GM23338 (cell line): ENCODE data around the gene CFL2.
A peak's percentile ranks its signal among the peaks of the same experiment; 100 is the strongest.

Source experiments
- CREB1 ChIP-seq: fragments of 250-450 bp; sonication (Bioruptor Pico); IDR thresholded peaks from 2 replicates; pipeline ENCODE4 v1.5.0; 2020; ENCODE audit warnings: low read depth, mild to moderate bottlenecking, moderate library complexity
- CTCF ChIP-seq, 2 experiments: fragments of 200-600 bp in 1 of 2; sonication (generic) in 1 of 2; conservative IDR thresholded peaks; 2 replicates each; pipeline versions ENCODE4 v1.5.1 to v1.6.1; 2016 to 2017; ENCODE audit warnings: antibody characterized with exemption in 2 of 2, low read depth in 2 of 2, mild to moderate bottlenecking in 2 of 2, moderate library complexity in 1 of 2
- EZH2 ChIP-seq: fragments of 200-600 bp; sonication (generic); IDR thresholded peaks from one replicate; pipeline ENCODE4 v1.8.0; 2017; ENCODE audit warnings: antibody characterized with exemption, mild to moderate bottlenecking, low read depth; ENCODE audit not compliant: unreplicated experiment
- EZH2phosphoT487 ChIP-seq: fragments of 200-600 bp; sonication (generic); IDR thresholded peaks from one replicate; pipeline ENCODE4 v1.8.1; 2018; ENCODE audit warnings: antibody characterized with exemption; ENCODE audit not compliant: unreplicated experiment
- NANOG ChIP-seq: IDR thresholded peaks from 2 replicates; pipeline ENCODE4 v1.6.1; 2016; ENCODE audit warnings: antibody characterized with exemption, borderline replicate concordance
- POLR2AphosphoS5 ChIP-seq: IDR thresholded peaks from 2 replicates; pipeline ENCODE4 v1.6.1; 2016; ENCODE audit warnings: antibody characterized with exemption, low read depth
- REST ChIP-seq: IDR thresholded peaks from one replicate; pipeline ENCODE4 v1.6.1; 2018; ENCODE audit warnings: antibody characterized with exemption; ENCODE audit not compliant: unreplicated experiment

- TF ChIP-seq NANOG, result no peak
- TF ChIP-seq CTCF (conservative IDR thresholded peaks at IDR 0.05; ENCODE audit: low read depth in 2 of 2), result no peak
- TF ChIP-seq POLR2AphosphoS5, result peak; percentile 90
- TF ChIP-seq REST, result no peak
- TF ChIP-seq EZH2, result no peak
- TF ChIP-seq EZH2phosphoT487, result no peak
- TF ChIP-seq CREB1 (CRISPR knock-in tag), result no peak
Observed at GRCh38 chr14:34693228-34693939, 21.0 kb downstream of the CFL2 start.
